Fibroblast of mammary gland (primary cell): ENCODE data around the gene ETV1.

ENCODE experiments used
- DNase-seq: peaks from one replicate; pipeline ENCODE4 v3.0.0-alpha.2; 2010; ENCODE audit warnings: low read depth
- H3K4me3 ChIP-seq: 2 replicates; pipeline ENCODE4 v1.5.1; 2011; ENCODE audit warnings: low read depth, mild to moderate bottlenecking, low read length, moderate library complexity; ENCODE audit not compliant: control insufficient read depth
- CTCF ChIP-seq: conservative IDR thresholded peaks from 2 replicates; pipeline ENCODE4 v1.5.1; 2011; ENCODE audit warnings: low read depth, low read length, inconsistent platforms; ENCODE audit not compliant: control insufficient read depth, insufficient read depth

ETV1 gene

DNA sequence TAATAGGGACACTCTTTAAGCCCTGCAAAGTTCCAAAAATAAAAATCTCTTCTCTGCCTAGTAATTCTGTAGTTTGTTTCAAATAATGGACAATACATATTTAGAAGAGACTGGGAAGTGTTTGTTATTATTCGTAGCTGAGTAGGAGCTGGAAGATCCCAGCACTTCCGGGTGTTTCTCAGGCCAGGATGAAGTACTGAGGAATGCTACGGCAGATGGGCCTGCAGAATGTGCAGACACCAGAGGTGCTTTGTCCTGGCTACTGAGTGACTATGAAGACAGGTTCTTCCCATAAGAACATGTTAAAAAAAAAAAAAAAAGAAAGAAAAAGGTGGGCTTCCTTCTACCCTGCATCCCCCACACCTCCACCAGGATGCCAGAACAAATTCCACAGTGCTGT, 36.1 kb downstream of the ETV1 start:
- H3K4me3 ChIP-seq: no peak overlapping the region
- no peak for TF ChIP-seq CTCF
- peak; percentile 17 for DNase-seq

GRCh38 chr7:13952921-13953320, 36.5 kb downstream of the ETV1 start:
- H3K4me3 ChIP-seq: no peak overlapping the region
- DNase-seq: no peak
- no peak for TF ChIP-seq CTCF

GRCh38 chr7:13949939-13950338, 39.5 kb downstream of the ETV1 start:
- H3K4me3 ChIP-seq: no peak overlapping the region
- TF ChIP-seq CTCF: no peak
- no peak for DNase-seq

- H3K4me3 ChIP-seq: no peak overlapping the region
- DNase-seq: no peak
- no peak for TF ChIP-seq CTCF
These were observed 40.0 kb downstream of the ETV1 start for GRCh38 chr7:13949445-13949844.

DNA sequence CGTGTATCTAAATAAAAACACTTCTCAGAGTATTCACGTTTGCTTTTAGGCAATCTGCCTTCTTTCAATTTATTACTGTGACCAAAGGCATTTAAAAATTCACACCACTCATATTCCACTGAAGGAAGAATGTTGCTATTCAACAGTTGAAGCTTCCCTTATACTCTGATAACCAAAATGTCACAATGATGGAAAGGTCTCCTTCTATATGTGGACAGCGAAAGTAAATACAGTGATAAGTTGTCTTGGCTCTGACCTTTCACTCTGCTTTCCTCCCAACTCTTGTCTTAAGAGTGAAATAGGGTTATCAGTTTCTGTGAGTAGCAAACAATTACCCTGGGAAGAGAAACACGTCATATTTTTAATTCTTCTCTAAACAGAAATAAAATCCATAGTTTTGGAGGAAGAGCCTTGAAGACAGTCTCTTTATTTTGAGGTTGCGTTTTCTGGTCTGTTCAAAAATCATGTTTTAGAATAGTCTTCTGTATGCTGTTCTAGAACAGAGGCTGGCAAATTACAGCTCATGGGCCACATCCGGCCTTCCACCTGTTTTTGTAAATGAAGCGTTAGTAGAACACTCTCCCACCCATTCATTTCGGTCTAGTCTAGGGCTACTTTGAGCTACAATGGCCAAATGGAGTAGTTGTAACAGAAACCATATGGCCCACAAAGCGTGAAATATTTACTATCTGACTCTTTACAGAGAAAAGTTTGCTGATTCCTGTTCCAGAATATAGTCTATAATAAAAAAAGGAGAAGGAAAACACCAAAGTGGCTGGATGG, 41.3 kb downstream of the ETV1 start:
- no peak for TF ChIP-seq CTCF
- no peak for DNase-seq
- no peak overlapping the region for H3K4me3 ChIP-seq

DNA sequence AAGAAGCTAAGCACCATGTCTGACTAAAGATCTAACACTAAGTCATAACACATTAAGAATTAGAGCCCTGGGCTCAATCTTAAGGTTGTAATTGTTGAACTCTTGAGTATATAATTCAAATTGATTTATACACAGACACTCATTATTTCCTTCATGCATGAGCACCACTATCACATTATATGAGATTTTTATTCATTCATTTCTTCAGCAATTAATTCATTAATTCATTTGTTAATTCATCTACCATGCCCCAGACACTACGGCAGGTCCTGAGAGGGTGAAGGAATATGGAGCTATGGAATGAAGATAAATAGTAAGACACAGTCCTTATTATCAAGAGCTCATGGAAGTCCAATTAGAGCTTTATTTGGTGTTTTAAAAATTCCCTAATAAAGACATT, 41.9 kb downstream of the ETV1 start:
- no peak for DNase-seq
- no peak overlapping the region for H3K4me3 ChIP-seq
- no peak for TF ChIP-seq CTCF
